Measurements from ENCODE around the gene RACGAP1. TPM values are rescaled to one million over a fixed set of nuclear protein-coding genes. Genes with fewer than 3 reads are reported as not detected.

Gene RACGAP1
- total and polyA plus RNA-seq, 2 donors (not counting 1 experiment from before 2014, with no cell fraction given) = 4.1 to 14.2 TPM

GRCh38 chr12:50018968-50019367 lies 6.3 kb downstream of the RACGAP1 start:
- no peak overlapping the region for H3K9ac ChIP-seq (ENCODE audit: low read length)
- ChIA-PET CTCF (interaction anchor here (1.6 to 2.3 kb wide), 2 partner anchors 9 to 52 kb away, joined by 4 to 5 read pairs; no protein-coding TSS in a partner anchor), POLR2A (no interaction called here)
- no peak overlapping the region for H3K27ac ChIP-seq (ENCODE audit: low read length in 2 of 2)
- no peak overlapping the region for H2AFZ ChIP-seq (ENCODE audit: insufficient read depth, low read depth, low read length, poor library complexity, severe bottlenecking)
- intact Hi-C loops (cut with micrococcal nuclease) = no loop called here
- H3K27ac Mint-ChIP-seq = no peak overlapping the region
- DNase-seq = no peak
- H3K27me3 Mint-ChIP-seq = no peaks in the 10 kb centered on the region
- no peak for TF ChIP-seq CTCF (IDR thresholded peaks at IDR 0.05)
- TF ChIP-seq EZH2 (IDR thresholded peaks at IDR 0.05; ENCODE audit: borderline replicate concordance, insufficient read depth, low read depth, low read length, poor library complexity, severe bottlenecking) = no peak
- peaks cover 66% of the 10 kb centered on the region for H3K79me2 ChIP-seq (ENCODE audit: control insufficient read depth, insufficient read depth, low read length)
- H3K4me3 ChIP-seq (ENCODE audit: control extremely low read depth in 1 of 5, extremely low read depth in 1 of 5, insufficient read depth in 1 of 5, low read depth in 2 of 5, low read length in 4 of 5) = no peak overlapping the region
- no peaks in the 10 kb centered on the region for H4K20me1 ChIP-seq (ENCODE audit: control insufficient read depth, insufficient read depth, low read length, poor library complexity, severe bottlenecking)
- ATAC-seq (ENCODE audit: low read depth) = no peak
- H3K36me3 ChIP-seq (replicated peaks in 1 of 2; ENCODE audit: control extremely low read depth in 1 of 2, control insufficient read depth in 1 of 2, extremely low read depth in 1 of 2, insufficient read depth in 2 of 2, low read length in 1 of 2) = no peaks in the 10 kb centered on the region
- 100% methylated on average over 2 of the region's 2 CpGs for WGBS (ENCODE audit: insufficient coverage)
- H3K27me3 ChIP-seq (replicated peaks in 1 of 4; ENCODE audit: control extremely low read depth in 1 of 4, control insufficient read depth in 3 of 4, insufficient read depth in 4 of 4, low read length in 3 of 4) = no peaks in the 10 kb centered on the region
- H3K4me1 Mint-ChIP-seq = peaks cover 2% of the 10 kb centered on the region
- H3K4me3 Mint-ChIP-seq = no peak overlapping the region
- no peak overlapping the region for H3K4me2 ChIP-seq (replicated peaks; ENCODE audit: low read depth, low read length, poor library complexity, severe bottlenecking)
- H3K4me1 ChIP-seq (ENCODE audit: control insufficient read depth in 2 of 2, insufficient read depth in 2 of 2, low read length in 2 of 2) = no peaks in the 10 kb centered on the region
- H3K9me3 ChIP-seq (ENCODE audit: control extremely low read depth in 1 of 3, control insufficient read depth in 2 of 3, insufficient read depth in 1 of 3, low read length in 2 of 3) = no peaks in the 10 kb centered on the region
- H3K9me3 Mint-ChIP-seq (ENCODE audit: insufficient read depth) = no peaks in the 10 kb centered on the region

- Histone ChIP-seq H3K79me2 (ENCODE audit: control insufficient read depth, insufficient read depth, low read length) (peaks cover 64% of the 10 kb centered on the region), H3K4me3 (ENCODE audit: control extremely low read depth in 1 of 5, extremely low read depth in 1 of 5, insufficient read depth in 1 of 5, low read depth in 2 of 5, low read length in 4 of 5) (no peak overlapping the region), H3K9ac (ENCODE audit: low read length) (no peak overlapping the region), H3K27ac (ENCODE audit: low read length in 2 of 2) (no peak overlapping the region), H3K36me3 (replicated peaks in 1 of 2; ENCODE audit: control extremely low read depth in 1 of 2, control insufficient read depth in 1 of 2, extremely low read depth in 1 of 2, insufficient read depth in 2 of 2, low read length in 1 of 2) (no peaks in the 10 kb centered on the region), H4K20me1 (ENCODE audit: control insufficient read depth, insufficient read depth, low read length, poor library complexity, severe bottlenecking) (no peaks in the 10 kb centered on the region), H2AFZ (ENCODE audit: insufficient read depth, low read depth, low read length, poor library complexity, severe bottlenecking) (no peak overlapping the region), H3K4me1 (ENCODE audit: control insufficient read depth in 2 of 2, insufficient read depth in 2 of 2, low read length in 2 of 2) (no peaks in the 10 kb centered on the region), H3K9me3 (ENCODE audit: control extremely low read depth in 1 of 3, control insufficient read depth in 2 of 3, insufficient read depth in 1 of 3, low read length in 2 of 3) (no peaks in the 10 kb centered on the region), H3K4me2 (replicated peaks; ENCODE audit: low read depth, low read length, poor library complexity, severe bottlenecking) (no peak overlapping the region), H3K27me3 (replicated peaks in 1 of 4; ENCODE audit: control extremely low read depth in 1 of 4, control insufficient read depth in 3 of 4, insufficient read depth in 4 of 4, low read length in 3 of 4) (no peaks in the 10 kb centered on the region)
- POLR2A ChIA-PET = no interaction called here
- no peak overlapping the region for H3K4me3 Mint-ChIP-seq
- H3K4me1 Mint-ChIP-seq = peaks cover 2% of the 10 kb centered on the region
- H3K27me3 Mint-ChIP-seq = no peaks in the 10 kb centered on the region
- 100% methylated on average over 2 of the region's 3 CpGs for WGBS (ENCODE audit: insufficient coverage)
- H3K27ac Mint-ChIP-seq = no peak overlapping the region
- no peak for TF ChIP-seq CTCF (IDR thresholded peaks at IDR 0.05)
- TF ChIP-seq EZH2 (IDR thresholded peaks at IDR 0.05; ENCODE audit: borderline replicate concordance, insufficient read depth, low read depth, low read length, poor library complexity, severe bottlenecking) = no peak
- DNase-seq = no peak
- CTCF ChIA-PET = interaction anchor here (0.6 to 2.3 kb wide), 4 partner anchors 9 to 1661 kb away, joined by 3 to 5 read pairs (median 4); no protein-coding TSS in a partner anchor
- no peak for ATAC-seq (ENCODE audit: low read depth)
- H3K9me3 Mint-ChIP-seq (ENCODE audit: insufficient read depth) = no peaks in the 10 kb centered on the region
- intact Hi-C loops (cut with micrococcal nuclease) = no loop called here
Measured at GRCh38 chr12:50018154-50018553, 7.1 kb downstream of the RACGAP1 start.

Data from B cell (primary cell).